ENCODE results near the gene PCDHB10. TPM values are rescaled to one million over a fixed set of nuclear protein-coding genes. Genes with fewer than 3 reads are reported as not detected.
"Not testable (repeated sequence)": the region's sequence is repeated elsewhere in the genome, so short reads cannot be mapped to it uniquely, and the experiment has no call there.

The PCDHB10 gene
- total RNA-seq, 4 donors from 2014 or later = 0.54 to 0.83 (median 0.76) TPM; not detected in 1

DNA sequence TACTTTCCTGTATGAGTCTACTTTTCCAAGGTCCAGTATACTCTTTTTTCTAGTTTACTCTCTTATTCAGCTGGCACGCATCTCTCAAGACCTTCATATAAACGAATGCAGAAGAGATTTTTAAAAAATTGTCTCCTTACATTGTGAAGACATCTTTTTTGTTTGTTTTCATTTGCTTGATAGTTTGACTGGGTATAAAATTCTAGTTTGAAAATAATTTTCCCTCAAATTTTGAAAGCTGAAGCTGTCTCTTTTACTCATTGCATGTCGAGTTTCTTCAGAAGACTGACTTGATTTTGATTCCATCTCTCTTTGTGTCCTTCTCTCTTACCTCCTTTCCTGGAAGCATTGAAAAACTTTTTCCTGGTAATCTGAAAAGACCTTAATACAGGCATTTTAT lies 4.2 kb downstream of the PCDHB10 start:
- Histone ChIP-seq H3K4me1 (no peaks in the 10 kb centered on the region), H3K4me3 (no peak overlapping the region), H3K36me3 (no peaks in the 10 kb centered on the region), H3K9me3 (peaks cover 0 to 45% (median 0%) of the 10 kb centered on the region in 4 donors), H3K27ac (no peak overlapping the region), H3K27me3 (no peaks in the 10 kb centered on the region)
- TF ChIP-seq POLR2A (IDR thresholded peaks at IDR 0.05) = no peak
- TF ChIP-seq, protein P1, sequence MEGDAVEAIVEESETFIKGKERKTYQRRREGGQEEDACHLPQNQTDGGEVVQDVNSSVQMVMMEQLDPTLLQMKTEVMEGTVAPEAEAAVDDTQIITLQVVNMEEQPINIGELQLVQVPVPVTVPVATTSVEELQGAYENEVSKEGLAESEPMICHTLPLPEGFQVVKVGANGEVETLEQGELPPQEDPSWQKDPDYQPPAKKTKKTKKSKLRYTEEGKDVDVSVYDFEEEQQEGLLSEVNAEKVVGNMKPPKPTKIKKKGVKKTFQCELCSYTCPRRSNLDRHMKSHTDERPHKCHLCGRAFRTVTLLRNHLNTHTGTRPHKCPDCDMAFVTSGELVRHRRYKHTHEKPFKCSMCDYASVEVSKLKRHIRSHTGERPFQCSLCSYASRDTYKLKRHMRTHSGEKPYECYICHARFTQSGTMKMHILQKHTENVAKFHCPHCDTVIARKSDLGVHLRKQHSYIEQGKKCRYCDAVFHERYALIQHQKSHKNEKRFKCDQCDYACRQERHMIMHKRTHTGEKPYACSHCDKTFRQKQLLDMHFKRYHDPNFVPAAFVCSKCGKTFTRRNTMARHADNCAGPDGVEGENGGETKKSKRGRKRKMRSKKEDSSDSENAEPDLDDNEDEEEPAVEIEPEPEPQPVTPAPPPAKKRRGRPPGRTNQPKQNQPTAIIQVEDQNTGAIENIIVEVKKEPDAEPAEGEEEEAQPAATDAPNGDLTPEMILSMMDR (IDR thresholded peaks at IDR 0.05) = no peak
- DNase-seq = no peak

DNA sequence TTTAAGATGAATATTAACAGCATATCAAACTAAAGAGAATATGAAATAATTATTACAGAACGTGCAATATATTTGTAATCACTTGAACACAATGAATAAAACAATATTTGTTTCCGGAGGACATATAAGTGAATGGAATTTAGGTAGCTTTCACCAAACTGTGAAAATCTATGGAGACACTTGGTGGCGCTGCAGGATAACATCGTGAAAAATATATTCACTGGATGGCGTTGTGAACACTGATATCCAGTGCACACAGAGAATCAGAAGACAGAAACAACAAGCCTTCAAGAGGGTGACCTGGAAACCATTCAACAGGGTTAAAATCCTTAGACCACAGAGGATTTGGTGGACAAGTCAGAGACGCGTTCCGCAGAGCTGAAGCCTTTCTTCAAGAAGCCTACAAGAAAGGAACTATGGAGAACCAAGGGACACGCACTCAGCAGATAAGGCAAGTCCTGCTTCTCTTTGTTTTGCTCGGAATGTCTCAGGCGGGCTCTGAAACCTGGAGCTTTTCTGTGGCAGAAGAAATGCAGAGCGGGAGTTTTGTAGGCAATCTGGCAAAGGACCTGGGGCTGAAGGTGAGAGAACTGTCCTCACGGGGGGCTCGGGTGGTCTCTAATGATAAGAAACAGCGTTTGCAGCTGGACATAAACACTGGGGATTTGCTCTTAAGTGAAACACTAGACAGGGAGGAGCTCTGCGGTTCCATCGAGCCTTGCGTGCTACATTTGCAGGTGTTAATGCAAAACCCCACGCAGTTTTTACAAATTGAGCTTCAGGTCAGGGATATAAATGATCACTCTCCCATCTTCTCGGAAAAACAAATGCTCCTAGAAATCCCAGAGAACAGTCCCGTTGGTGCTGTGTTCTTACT lies 7.4 kb downstream of the PCDHB10 start, which contains the start of gene PCDHB11:
Gene PCDHB11 (plus strand): TSS at position 269 of the 877 bp plus-strand sequence. CDS start 148 bp downstream, at position 417.
- peaks cover 0 to 44% (median 0%) of the 10 kb centered on the region in 4 donors for H3K9me3 ChIP-seq
- no peak within 1 kb of the TSS for H3K27ac ChIP-seq
- H3K36me3 ChIP-seq = no peaks in the 10 kb centered on the region
- H3K4me3 ChIP-seq = no peak within 1 kb of the TSS
- no peak for TF ChIP-seq POLR2A (IDR thresholded peaks at IDR 0.05)
- TF ChIP-seq, protein P1 (IDR thresholded peaks at IDR 0.05) = peak in 1 of 6 experiments; percentile 10
- H3K4me1 ChIP-seq = no peaks in the 10 kb centered on the region
- no peaks in the 10 kb centered on the region for H3K27me3 ChIP-seq
- DNase-seq = no peak

DNA sequence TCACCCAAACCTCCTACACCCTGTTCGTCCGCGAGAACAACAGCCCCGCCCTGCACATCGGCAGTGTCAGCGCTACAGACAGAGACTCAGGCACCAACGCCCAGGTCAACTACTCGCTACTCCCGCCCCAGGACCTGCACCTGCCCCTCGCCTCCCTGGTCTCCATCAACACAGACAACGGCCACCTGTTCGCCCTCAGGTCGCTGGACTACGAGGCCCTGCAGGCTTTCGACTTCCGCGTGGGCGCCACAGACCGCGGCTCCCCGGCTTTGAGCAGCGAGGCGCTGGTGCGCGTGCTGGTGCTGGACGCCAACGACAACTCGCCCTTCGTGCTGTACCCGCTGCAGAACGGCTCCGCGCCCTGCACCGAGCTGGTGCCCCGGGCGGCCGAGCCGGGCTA lies 9.0 kb downstream of the PCDHB10 start:
- peaks cover 0 to 44% (median 0%) of the 10 kb centered on the region in 4 donors for H3K9me3 ChIP-seq
- not testable (repeated sequence) for H3K4me3 ChIP-seq, H3K4me1 ChIP-seq, H3K36me3 ChIP-seq, H3K27ac ChIP-seq, DNase-seq, H3K27me3 ChIP-seq

DNA sequence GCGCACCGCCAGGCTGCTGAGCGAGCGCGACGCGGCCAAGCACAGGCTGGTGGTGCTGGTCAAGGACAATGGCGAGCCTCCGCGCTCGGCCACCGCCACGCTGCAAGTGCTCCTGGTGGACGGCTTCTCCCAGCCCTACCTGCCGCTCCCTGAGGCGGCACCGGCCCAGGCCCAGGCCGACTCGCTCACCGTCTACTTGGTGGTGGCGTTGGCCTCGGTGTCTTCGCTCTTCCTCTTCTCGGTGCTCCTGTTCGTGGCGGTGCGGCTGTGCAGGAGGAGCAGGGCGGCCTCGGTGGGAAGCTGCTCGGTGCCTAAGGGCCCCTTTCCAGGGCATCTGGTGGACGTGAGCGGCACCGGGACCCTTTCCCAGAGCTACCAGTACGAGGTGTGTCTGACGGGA lies 9.5 kb downstream of the PCDHB10 start:
- H3K27ac ChIP-seq, H3K4me3 ChIP-seq, DNase-seq, H3K4me1 ChIP-seq, H3K27me3 ChIP-seq, H3K36me3 ChIP-seq: not testable (repeated sequence)
- peaks cover 0 to 40% (median 0%) of the 10 kb centered on the region in 4 donors for H3K9me3 ChIP-seq

DNA sequence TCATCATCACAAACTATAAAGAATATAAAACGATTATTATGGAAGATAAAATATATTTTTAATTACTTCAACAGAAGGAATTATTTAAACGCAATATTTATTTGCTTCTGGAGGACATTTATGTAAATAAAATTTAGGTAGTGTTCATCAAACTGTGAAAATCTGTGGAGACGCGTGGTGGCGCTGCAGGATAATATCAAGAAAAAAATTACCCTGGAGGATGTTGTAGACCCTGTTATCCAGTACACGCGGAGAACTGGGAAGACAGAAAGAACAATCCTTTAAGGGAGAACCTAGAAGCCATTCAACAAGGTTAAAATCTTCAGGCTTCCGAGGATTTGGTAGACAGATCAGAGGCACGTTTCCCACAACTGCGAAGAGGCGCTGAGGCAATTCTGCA lies 16.3 kb downstream of the PCDHB10 start, which contains the start of gene PCDHB12:
Gene PCDHB12 (plus strand): TSS at position 242 of the 400 bp plus-strand sequence. CDS start 189 bp downstream, outside the sequence.
- DNase-seq = no peak
- TF ChIP-seq, protein P1 (IDR thresholded peaks at IDR 0.05) = no peak
- no peak for TF ChIP-seq POLR2A (IDR thresholded peaks at IDR 0.05)
- no peaks in the 10 kb centered on the region for H3K36me3 ChIP-seq
- H3K9me3 ChIP-seq = peaks cover 0 to 16% (median 0%) of the 10 kb centered on the region in 4 donors
- no peaks in the 10 kb centered on the region for H3K27me3 ChIP-seq
- H3K4me3 ChIP-seq = no peak within 1 kb of the TSS
- no peak within 1 kb of the TSS for H3K27ac ChIP-seq
- no peaks in the 10 kb centered on the region for H3K4me1 ChIP-seq

DNA sequence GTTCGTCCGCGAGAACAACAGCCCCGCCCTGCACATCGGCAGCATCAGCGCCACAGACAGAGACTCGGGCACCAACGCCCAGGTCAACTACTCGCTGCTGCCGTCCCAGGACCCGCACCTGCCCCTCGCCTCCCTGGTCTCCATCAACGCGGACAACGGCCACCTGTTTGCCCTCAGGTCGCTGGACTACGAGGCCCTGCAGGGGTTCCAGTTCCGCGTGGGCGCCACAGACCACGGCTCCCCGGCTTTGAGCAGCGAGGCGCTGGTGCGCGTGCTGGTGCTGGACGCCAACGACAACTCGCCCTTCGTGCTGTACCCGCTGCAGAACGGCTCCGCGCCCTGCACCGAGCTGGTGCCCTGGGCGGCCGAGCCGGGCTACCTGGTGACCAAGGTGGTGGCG lies 18.1 kb downstream of the PCDHB10 start:
- H3K36me3 ChIP-seq, H3K4me1 ChIP-seq, H3K27ac ChIP-seq, H3K27me3 ChIP-seq, DNase-seq, H3K4me3 ChIP-seq: not testable (repeated sequence)
- H3K9me3 ChIP-seq = peaks cover 0 to 20% (median 0%) of the 10 kb centered on the region in 4 donors

DNA sequence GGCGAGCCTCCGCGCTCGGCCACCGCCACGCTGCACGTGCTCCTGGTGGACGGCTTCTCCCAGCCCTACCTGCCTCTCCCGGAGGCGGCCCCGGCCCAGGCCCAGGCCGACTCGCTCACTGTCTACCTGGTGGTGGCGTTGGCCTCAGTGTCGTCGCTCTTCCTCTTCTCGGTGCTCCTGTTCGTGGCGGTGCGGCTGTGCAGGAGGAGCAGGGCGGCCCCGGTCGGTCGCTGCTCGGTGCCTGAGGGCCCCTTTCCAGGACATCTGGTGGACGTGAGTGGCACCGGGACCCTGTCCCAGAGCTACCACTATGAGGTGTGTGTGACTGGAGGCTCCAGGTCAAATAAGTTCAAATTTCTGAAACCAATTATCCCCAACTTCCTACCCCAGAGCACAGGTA lies 18.7 kb downstream of the PCDHB10 start:
- H3K9me3 ChIP-seq = peaks cover 0 to 22% (median 0%) of the 10 kb centered on the region in 4 donors
- not testable (repeated sequence) for DNase-seq, H3K27me3 ChIP-seq, H3K27ac ChIP-seq, H3K4me3 ChIP-seq, H3K36me3 ChIP-seq, H3K4me1 ChIP-seq
